Astrocyte of the spinal cord (primary cell): ENCODE data around the gene MYBPC1.

Experiments
- DNase-seq: peaks from one replicate; pipeline ENCODE4 v3.0.0; 2011; ENCODE audit warnings: low read depth, low spot score
- H3K4me3 ChIP-seq: 2 replicates; pipeline ENCODE4 v1.5.1; 2011; ENCODE audit warnings: low read depth, mild to moderate bottlenecking, low read length, moderate library complexity
- in situ Hi-C: cut with HindIII; loops from 2 replicates; pipeline ENCODE4 v1.10.0; 2017; ENCODE audit warnings: low sequenced_read_pairs
- TF ChIP-seq, protein P1 (sequence below): IDR thresholded peaks from 2 replicates; pipeline ENCODE4 v1.5.1; 2012; ENCODE audit warnings: low read depth, mild to moderate bottlenecking, low read length, inconsistent platforms

MYBPC1 gene

GRCh38 chr12:101714877-101715444 lies 120.2 kb downstream of the MYBPC1 start:
- H3K4me3 ChIP-seq = no peak overlapping the region
- DNase-seq = no peak
- TF ChIP-seq, protein P1, sequence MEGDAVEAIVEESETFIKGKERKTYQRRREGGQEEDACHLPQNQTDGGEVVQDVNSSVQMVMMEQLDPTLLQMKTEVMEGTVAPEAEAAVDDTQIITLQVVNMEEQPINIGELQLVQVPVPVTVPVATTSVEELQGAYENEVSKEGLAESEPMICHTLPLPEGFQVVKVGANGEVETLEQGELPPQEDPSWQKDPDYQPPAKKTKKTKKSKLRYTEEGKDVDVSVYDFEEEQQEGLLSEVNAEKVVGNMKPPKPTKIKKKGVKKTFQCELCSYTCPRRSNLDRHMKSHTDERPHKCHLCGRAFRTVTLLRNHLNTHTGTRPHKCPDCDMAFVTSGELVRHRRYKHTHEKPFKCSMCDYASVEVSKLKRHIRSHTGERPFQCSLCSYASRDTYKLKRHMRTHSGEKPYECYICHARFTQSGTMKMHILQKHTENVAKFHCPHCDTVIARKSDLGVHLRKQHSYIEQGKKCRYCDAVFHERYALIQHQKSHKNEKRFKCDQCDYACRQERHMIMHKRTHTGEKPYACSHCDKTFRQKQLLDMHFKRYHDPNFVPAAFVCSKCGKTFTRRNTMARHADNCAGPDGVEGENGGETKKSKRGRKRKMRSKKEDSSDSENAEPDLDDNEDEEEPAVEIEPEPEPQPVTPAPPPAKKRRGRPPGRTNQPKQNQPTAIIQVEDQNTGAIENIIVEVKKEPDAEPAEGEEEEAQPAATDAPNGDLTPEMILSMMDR = no peak
- in situ Hi-C loops = no loop called here

DNA sequence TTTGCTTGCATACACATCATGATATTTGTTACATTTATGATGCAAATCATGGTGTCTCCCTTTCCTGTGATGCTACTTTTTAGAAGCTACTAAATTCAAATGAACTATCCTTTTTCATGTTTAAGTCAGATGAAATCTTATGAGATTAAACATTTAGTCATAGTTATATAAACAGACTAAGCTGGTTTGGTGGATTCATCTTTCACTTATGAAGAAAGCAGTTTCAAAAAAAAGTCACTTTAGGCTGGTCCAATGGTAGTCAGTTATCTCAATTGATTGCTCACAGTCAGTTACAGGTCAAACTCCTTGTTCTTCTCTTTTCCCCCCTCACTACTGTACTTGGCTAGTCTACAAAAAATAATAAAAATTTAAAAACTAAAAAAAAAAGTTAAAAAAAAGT lies 124.8 kb downstream of the MYBPC1 start:
- TF ChIP-seq, protein P1 = no peak
- in situ Hi-C loops = no loop called here
- DNase-seq = peak; percentile 9
- no peak overlapping the region for H3K4me3 ChIP-seq

DNA sequence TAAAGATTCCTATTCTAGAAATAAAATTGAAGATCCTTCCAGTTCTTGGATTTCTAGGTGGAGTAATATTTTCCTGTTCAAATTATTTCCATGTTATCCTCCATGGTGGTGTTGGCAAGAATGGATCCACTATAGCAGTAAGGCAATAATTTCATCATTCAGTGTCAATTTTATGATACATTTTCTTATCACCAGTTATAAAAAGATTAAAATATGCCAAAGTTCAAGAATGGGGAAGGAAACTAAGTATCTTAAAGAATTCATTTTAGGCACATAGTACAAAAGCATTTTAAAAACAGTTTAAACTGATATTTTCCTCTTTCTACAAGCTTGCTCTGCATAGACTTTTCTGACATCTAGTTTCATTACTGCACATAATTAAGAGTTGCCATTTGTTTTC lies 125.3 kb downstream of the MYBPC1 start:
- no peak overlapping the region for H3K4me3 ChIP-seq
- in situ Hi-C loops = no loop called here
- DNase-seq = no peak
- TF ChIP-seq, protein P1 = no peak

DNA sequence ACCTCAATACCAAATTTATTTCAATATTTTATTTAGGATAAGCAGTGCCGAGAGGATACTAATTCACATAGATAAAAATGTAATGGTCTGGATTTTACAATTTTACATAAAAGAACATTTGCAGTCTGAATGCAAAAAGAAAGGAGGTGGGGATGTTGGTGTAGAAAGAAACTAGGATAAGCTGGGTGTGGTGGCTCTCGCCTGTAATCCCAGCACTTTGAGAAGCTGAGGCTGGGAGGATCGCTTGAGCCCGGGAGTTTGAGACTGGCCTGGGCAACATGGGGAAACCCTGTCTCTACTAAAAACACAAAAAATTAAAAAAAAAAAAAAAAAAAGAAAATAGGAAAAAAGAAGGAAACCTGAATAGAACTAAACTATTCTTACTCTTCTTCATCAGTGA lies 127.6 kb downstream of the MYBPC1 start:
- TF ChIP-seq, protein P1 = no peak
- H3K4me3 ChIP-seq = no peak overlapping the region
- in situ Hi-C loops = no loop called here
- DNase-seq = no peak

DNA sequence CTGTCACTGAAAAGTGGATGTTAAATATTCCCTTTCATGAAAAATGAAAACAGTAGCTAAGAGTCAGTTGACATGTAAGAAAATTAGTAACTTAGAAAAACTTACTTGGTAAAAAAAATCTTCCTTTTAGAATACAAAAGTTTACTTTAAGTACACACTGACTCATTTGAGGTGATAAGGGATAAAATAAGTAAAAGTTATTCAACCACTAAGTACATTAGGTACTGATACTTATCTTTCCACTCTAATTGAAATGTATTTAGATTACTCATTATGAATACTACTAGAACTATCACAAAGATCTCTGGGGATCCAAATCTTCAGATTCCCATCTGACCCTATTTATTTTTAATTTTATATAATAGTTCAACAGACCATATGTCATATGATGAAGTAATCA lies 132.3 kb downstream of the MYBPC1 start:
- no peak overlapping the region for H3K4me3 ChIP-seq
- DNase-seq = no peak
- in situ Hi-C loops = no loop called here
- TF ChIP-seq, protein P1 = no peak

GRCh38 chr12:101729842-101730241 lies 135.1 kb downstream of the MYBPC1 start:
- TF ChIP-seq, protein P1 = no peak
- H3K4me3 ChIP-seq = no peak overlapping the region
- in situ Hi-C loops = no loop called here
- DNase-seq = no peak

DNA sequence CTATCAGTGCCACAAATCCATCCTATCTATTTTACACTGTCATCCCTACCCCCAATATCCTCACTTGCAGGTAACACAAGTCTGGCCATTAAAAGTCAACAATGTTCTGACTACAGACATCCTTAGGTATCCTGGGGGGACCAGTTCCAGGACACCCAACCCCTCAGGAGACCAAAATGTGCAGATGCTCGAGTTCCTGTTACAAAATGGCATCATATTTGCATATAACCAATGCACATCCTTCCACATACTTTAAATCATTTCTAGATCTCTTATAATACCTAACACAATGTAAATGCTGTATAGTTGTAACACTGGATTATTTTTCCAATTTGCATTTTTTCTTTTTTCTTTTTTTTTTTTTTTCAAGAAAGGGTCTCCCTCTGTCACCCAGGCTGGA lies 137.5 kb downstream of the MYBPC1 start:
- TF ChIP-seq, protein P1 = no peak

More for the DNA sequence above, 137.5 kb downstream of the MYBPC1 start:
- DNase-seq = no peak
- H3K4me3 ChIP-seq = no peak overlapping the region
- in situ Hi-C loops = no loop called here
